BLaER1 (cell line): ENCODE measurements around the gene TEX10.

ENCODE experiments used
- H3K27ac ChIP-seq: shearing (Covaris generic); formaldehyde crosslinking; 2 replicates; pipeline ENCODE4 v1.8.1; 2022
- H3K27me3 ChIP-seq: shearing (Covaris generic); formaldehyde crosslinking; 2 replicates; pipeline ENCODE4 v1.8.1; 2022
- H3K36me3 ChIP-seq: shearing (Covaris generic); formaldehyde crosslinking; 2 replicates; pipeline ENCODE4 v1.8.1; 2022
- H3K4me1 ChIP-seq: shearing (Covaris generic); formaldehyde crosslinking; 2 replicates; pipeline ENCODE4 v1.8.1; 2022
- H3K4me2 ChIP-seq: shearing (Covaris generic); formaldehyde crosslinking; 2 replicates; pipeline ENCODE4 v1.8.1; 2022
- H3K4me3 ChIP-seq: shearing (Covaris generic); formaldehyde crosslinking; 2 replicates; pipeline ENCODE4 v1.8.1; 2022
- H3K9ac ChIP-seq: shearing (Covaris generic); formaldehyde crosslinking; 2 replicates; pipeline ENCODE4 v1.8.1; 2022
- H3K9me3 ChIP-seq: shearing (Covaris generic); formaldehyde crosslinking; 2 replicates; pipeline ENCODE4 v1.8.1; 2022
- H4K20me1 ChIP-seq: shearing (Covaris generic); formaldehyde crosslinking; 2 replicates; pipeline ENCODE4 v1.8.1; 2022
- Cebpa-rat ChIP-seq: shearing (Covaris generic); IDR thresholded peaks from 2 replicates; pipeline ENCODE4 v1.8.1; 2022

TEX10 gene

DNA sequence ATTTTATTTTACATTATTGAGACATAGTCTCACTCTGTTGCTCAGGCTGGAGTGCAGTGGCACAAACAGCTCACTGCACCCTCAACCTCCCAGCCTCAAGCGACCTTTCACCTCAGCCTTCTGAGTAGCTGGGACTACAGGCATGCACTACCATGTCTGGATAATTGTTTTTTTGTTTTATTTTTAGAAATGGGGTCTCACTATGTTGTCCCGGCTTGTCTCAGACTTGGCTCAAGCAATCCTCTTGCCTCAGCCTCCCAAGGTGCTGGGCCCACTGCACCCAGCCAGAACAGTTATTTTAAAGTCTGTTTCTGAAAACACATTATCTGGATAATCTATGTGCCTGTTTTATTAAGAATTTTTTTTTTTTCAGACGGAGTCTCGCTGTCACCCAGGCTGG is 62.0 kb downstream of the TEX10 start:
- H3K9me3 ChIP-seq = peaks cover 26% of the 10 kb centered on the region
- no peak overlapping the region for H3K9ac ChIP-seq
- no peak overlapping the region for H3K4me2 ChIP-seq
- H3K36me3 ChIP-seq = peaks cover 95% of the 10 kb centered on the region
- no peak for TF ChIP-seq Cebpa-rat
- peaks cover 10% of the 10 kb centered on the region for H3K4me1 ChIP-seq
- peaks cover 18% of the 10 kb centered on the region for H4K20me1 ChIP-seq
- H3K27ac ChIP-seq = no peak overlapping the region
- no peaks in the 10 kb centered on the region for H3K27me3 ChIP-seq
- no peak overlapping the region for H3K4me3 ChIP-seq

DNA sequence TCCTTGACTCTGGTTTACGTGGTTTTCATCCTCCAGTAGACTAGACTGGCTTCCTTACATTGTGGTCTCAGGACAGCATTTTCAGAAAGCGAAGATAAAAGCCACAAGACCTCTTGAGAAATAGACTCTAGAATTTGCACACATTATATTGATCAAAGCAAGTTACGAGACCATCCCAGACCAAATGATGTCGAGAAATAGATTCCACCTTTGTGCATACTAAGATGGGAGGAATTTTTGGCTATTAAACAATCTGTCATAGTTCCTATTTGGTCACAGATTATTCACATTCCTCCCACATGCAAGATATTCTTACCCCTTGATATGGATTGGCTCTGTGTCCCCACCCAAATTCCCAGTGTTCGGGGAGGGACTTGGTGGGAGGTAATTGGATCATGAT is 65.6 kb downstream of the TEX10 start:
- no peaks in the 10 kb centered on the region for H3K27me3 ChIP-seq
- H3K9ac ChIP-seq = no peak overlapping the region
- H3K4me3 ChIP-seq = no peak overlapping the region
- peaks cover 91% of the 10 kb centered on the region for H3K36me3 ChIP-seq
- H3K4me2 ChIP-seq = peak overlapping the region; percentile 2; the same call in 1 of the 2 replicates
- no peak for TF ChIP-seq Cebpa-rat
- H3K9me3 ChIP-seq = peaks cover 26% of the 10 kb centered on the region
- no peaks in the 10 kb centered on the region for H4K20me1 ChIP-seq
- no peak overlapping the region for H3K27ac ChIP-seq
- H3K4me1 ChIP-seq = peaks cover 10% of the 10 kb centered on the region

DNA sequence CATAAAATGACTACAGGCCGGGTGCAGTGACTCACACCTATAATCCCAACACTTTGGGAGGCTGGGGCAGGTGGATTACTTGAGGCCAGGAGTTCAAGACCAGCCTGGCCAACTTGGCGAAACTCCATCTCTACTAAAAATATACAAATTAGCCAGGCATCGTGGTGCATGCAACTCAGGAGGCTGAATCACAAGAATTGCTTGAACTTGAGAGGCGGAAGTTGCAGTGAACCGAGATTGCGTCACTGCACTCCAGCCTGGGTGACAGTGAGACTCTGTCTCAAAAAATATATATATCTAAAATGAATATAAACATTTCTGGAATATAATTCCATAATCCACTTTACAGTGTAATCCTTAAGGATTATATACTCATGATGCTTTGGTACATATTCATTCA is 66.5 kb downstream of the TEX10 start:
- Histone ChIP-seq H3K36me3 (peaks cover 82% of the 10 kb centered on the region), H3K4me3 (no peak overlapping the region), H3K4me1 (peaks cover 10% of the 10 kb centered on the region), H3K9me3 (peaks cover 26% of the 10 kb centered on the region), H3K4me2 (no peak overlapping the region), H3K9ac (no peak overlapping the region), H3K27me3 (no peaks in the 10 kb centered on the region), H4K20me1 (no peaks in the 10 kb centered on the region), H3K27ac (no peak overlapping the region)
- TF ChIP-seq Cebpa-rat = no peak

DNA sequence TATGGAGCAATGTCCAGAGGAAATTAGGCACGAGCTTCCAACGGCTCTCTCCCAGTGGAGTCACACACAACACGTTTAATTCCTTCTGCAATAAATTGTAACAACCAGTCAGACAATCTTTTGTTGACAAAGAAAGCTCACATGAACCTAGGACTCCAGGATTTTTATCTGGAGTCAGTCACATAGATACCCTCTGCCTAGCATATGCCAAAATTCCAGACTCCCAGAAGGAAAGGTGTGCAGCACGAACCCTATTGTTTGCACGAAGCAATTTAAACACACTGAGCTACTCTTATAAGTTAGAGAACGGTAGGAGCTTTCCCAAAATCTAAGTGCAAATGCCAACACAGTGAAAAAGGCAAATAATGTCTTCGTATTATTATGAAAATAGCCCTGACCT is 67.1 kb downstream of the TEX10 start:
- peaks cover 75% of the 10 kb centered on the region for H3K36me3 ChIP-seq
- no peak overlapping the region for H3K27ac ChIP-seq
- no peaks in the 10 kb centered on the region for H3K27me3 ChIP-seq
- H3K4me2 ChIP-seq = no peak overlapping the region
- no peak for TF ChIP-seq Cebpa-rat
- H4K20me1 ChIP-seq = no peaks in the 10 kb centered on the region
- H3K9me3 ChIP-seq = peaks cover 23% of the 10 kb centered on the region
- no peak overlapping the region for H3K9ac ChIP-seq
- H3K4me3 ChIP-seq = no peak overlapping the region
- peaks cover 10% of the 10 kb centered on the region for H3K4me1 ChIP-seq

DNA sequence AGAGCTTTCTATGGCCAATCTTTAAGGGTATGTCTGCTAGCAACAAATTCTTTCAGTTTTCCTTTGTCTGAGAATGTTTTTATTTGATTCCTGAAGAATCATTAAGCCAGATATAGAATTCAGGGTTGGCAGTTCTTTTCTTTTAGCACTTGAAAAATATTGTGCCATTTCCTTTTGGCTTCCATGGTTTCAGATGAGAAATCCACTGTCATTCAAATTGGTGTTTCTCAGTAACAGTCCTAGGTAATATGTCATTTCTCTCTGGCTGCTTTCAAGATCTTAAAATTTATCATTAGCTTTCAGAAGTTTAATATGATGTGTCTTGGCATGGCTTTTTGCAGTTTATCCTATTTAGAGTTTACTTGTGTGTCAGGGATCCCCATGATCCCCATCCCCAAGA is 67.7 kb downstream of the TEX10 start:
- Histone ChIP-seq H3K4me3 (no peak overlapping the region), H3K4me1 (peaks cover 10% of the 10 kb centered on the region), H3K4me2 (no peak overlapping the region), H4K20me1 (no peaks in the 10 kb centered on the region), H3K27me3 (no peaks in the 10 kb centered on the region), H3K9ac (no peak overlapping the region), H3K9me3 (peaks cover 23% of the 10 kb centered on the region), H3K36me3 (peaks cover 72% of the 10 kb centered on the region), H3K27ac (no peak overlapping the region)
- no peak for TF ChIP-seq Cebpa-rat

DNA sequence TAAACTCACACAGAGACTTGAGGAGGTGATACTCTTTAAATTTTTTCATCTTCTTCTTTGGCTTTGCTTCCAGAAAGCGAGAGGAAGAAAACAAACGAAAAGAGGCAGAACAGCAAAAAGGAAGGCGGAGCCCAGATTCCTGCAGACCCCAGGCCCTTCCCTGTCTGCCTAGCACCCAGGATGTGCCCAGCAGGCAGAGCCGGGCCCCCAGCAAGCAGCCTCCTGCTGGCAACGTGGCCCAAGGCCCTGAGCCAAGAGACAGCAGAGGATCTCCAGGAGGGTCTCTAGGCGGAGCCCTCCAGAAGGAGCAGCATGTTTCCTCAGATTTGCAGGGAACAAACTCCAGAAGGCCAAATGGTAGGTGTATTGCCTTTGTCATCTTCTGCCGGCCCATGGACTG is 68.5 kb downstream of the TEX10 start:
- H3K27me3 ChIP-seq = no peaks in the 10 kb centered on the region
- no peak overlapping the region for H3K4me2 ChIP-seq
- no peak overlapping the region for H3K9ac ChIP-seq
- peaks cover 10% of the 10 kb centered on the region for H3K4me1 ChIP-seq
- H3K9me3 ChIP-seq = peaks cover 19% of the 10 kb centered on the region
- H3K27ac ChIP-seq = no peak overlapping the region
- peaks cover 72% of the 10 kb centered on the region for H3K36me3 ChIP-seq
- no peak for TF ChIP-seq Cebpa-rat
- H4K20me1 ChIP-seq = no peaks in the 10 kb centered on the region
- no peak overlapping the region for H3K4me3 ChIP-seq

DNA sequence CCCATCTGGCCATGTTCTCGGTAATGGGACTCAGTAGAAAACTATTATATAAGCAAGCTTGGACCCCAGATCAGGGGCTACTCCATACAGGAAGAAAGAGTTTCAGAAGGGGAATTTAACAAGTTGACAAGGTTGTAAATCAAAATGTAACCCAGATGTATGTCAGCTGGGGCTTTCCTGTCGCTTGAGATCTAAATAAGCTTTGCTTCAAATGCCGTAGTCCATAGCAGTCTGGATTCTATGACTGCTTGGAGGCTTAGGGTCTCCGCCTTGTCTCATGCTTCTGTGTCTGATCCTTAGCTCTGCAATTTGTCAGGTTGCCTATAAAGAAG is 70.4 kb downstream of the TEX10 start:
- H3K36me3 ChIP-seq = peaks cover 69% of the 10 kb centered on the region
- H3K4me3 ChIP-seq = no peak overlapping the region
- no peak overlapping the region for H3K27ac ChIP-seq
- TF ChIP-seq Cebpa-rat = no peak
- no peaks in the 10 kb centered on the region for H4K20me1 ChIP-seq
- H3K4me2 ChIP-seq = no peak overlapping the region
- peaks cover 1% of the 10 kb centered on the region; the same call in 1 of the 2 replicates for H3K9me3 ChIP-seq
- H3K9ac ChIP-seq = no peak overlapping the region
- H3K4me1 ChIP-seq = peaks cover 5% of the 10 kb centered on the region
- H3K27me3 ChIP-seq = no peaks in the 10 kb centered on the region

DNA sequence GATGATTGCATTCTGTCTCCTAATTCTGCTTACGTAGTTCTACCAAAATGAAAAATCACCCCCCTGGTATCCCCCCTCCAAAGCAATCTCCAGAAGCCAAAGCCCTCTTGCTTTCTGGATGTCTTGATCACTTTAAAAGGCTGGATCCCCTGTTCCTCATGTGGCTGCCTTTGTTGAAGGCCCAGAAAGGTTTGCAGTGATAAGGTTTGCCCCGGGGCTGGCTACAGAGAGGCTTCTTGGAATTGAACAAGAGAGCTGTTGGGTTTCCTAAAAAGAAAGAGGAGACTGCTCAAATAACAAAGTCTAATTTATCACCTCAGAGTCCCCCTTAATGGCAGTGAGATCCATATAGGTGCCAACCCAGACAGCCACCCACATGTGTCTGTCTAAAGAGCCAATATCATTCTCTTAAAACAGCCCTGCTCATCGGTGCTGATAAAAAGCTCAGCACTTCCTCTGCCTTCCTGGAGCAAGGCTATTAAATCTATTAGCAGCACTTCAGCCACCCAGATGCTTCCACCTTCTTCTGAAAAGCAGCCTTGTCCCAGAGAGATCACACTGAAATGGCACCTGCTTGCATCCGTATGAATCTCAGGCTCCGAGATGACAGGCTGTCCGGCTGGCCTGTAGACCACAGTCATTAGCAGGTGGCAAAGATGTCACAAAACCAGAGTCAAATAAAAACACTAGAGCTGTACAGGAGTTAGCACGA is 70.9 kb downstream of the TEX10 start:
- Histone ChIP-seq H3K27me3 (no peaks in the 10 kb centered on the region), H3K4me2 (no peak overlapping the region), H4K20me1 (no peaks in the 10 kb centered on the region), H3K4me3 (no peak overlapping the region), H3K9ac (no peak overlapping the region), H3K27ac (no peak overlapping the region), H3K9me3 (no peaks in the 10 kb centered on the region), H3K36me3 (peaks cover 69% of the 10 kb centered on the region), H3K4me1 (no peaks in the 10 kb centered on the region; the same call in 1 of the 2 replicates)
- no peak for TF ChIP-seq Cebpa-rat

DNA sequence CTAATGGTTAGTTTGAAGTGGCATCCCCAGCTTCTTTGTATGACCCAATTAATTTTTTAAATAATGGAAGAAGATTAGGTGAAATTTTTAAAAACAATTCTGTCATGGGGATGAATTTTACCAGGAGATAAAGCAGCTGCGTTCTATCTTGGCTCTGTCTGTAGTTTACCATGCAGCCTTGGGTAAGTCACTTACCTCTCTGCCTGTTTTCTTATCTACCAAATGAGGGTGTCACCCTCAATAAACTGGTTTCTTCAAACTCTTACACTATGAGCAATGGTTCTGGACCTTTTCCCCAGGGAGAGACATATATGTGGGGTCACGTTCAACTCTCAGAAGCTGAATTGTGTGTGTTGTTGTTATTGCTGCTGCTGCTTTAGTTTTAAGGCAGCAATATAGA is 71.7 kb downstream of the TEX10 start:
- Histone ChIP-seq H3K27ac (no peak overlapping the region), H3K9me3 (no peaks in the 10 kb centered on the region), H4K20me1 (no peaks in the 10 kb centered on the region), H3K4me3 (no peak overlapping the region), H3K9ac (no peak overlapping the region), H3K4me2 (no peak overlapping the region), H3K4me1 (no peaks in the 10 kb centered on the region), H3K27me3 (no peaks in the 10 kb centered on the region), H3K36me3 (peaks cover 74% of the 10 kb centered on the region)
- TF ChIP-seq Cebpa-rat = no peak

DNA sequence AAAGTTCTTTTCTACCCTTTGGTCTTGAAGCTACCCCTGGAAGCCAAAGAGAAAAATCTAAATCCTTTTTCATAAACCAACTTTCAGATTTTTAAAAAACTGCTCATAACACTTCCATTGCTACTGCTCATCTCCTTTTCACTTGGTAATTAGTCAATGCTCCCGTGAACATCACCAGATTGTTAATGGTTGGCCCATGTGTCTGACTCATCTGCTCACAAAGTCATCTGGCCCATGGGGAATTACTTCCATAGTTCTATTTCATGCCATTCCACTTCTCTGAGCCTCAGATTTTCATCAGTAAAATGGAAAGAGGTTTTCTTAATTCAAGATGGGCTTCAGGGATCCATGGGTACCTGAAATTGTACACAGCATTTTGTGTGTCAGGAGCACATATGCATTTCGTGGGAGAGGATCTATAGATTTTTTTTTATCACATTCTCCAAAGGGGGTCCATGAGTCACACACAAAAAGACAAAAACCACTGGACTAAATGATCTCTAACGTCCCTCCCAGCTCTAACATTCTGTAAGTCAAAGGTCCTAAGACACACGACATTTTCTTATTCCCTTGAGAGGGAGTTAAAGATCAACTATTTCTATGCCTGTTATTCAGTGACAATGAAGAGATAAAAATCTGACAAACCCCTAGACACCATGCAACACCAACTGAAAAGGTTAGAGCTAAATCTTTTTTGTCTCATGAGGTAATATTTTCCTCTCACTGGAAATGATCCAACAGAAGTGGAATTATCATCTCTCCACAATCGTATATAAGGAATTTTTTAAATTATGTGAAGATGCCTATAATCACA is 75.4 kb downstream of the TEX10 start:
- no peaks in the 10 kb centered on the region for H3K27me3 ChIP-seq
- H3K4me1 ChIP-seq = no peaks in the 10 kb centered on the region
- no peaks in the 10 kb centered on the region for H4K20me1 ChIP-seq
- H3K4me3 ChIP-seq = no peak overlapping the region
- no peak overlapping the region for H3K27ac ChIP-seq
- peaks cover 72% of the 10 kb centered on the region for H3K36me3 ChIP-seq
- no peak overlapping the region for H3K9ac ChIP-seq
- no peaks in the 10 kb centered on the region for H3K9me3 ChIP-seq
- no peak for TF ChIP-seq Cebpa-rat
- no peak overlapping the region for H3K4me2 ChIP-seq
